ENCODE results near the gene ZCRB1.
"Not testable (repeated sequence)": the region's sequence is repeated elsewhere in the genome, so short reads cannot be mapped to it uniquely, and the experiment has no call there.

ZCRB1 gene

GRCh38 chr12:42349119-42350020, 23.5 kb upstream of the ZCRB1 start:
- H3K4me3 ChIP-seq (ENCODE audit: low read depth, low read length); H3K9me3 ChIP-seq (ENCODE audit: control insufficient read depth, insufficient read depth, low read depth, low read length); H3K27ac ChIP-seq (ENCODE audit: extremely low read depth, low read depth, low read length); H3K4me1 ChIP-seq (ENCODE audit: control insufficient read depth, insufficient read depth, low read length); POLR2A ChIA-PET: not testable (repeated sequence)
- TF ChIP-seq KLF1 (tag by site-specific recombination; IDR thresholded peaks at IDR 0.05) (peak; percentile 76), ZNF449 (tag by site-specific recombination; IDR thresholded peaks at IDR 0.05) (peak; percentile 82), PRDM10 (tag by site-specific recombination; IDR thresholded peaks at IDR 0.05) (peak; percentile 49; the same call in 1 of the 2 replicates), PRDM6 (tag by site-specific recombination; IDR thresholded peaks at IDR 0.05) (0 out of 2 replicates have a peak, but pooled peaks have one; percentile 24), WT1 (tag by site-specific recombination; IDR thresholded peaks at IDR 0.05) (peak; percentile 66), ZNF335 (tag by site-specific recombination; conservative IDR thresholded peaks at IDR 0.05) (peak; percentile 41; the same call in 1 of the 2 replicates)
- H3K36me3 ChIP-seq (ENCODE audit: control insufficient read depth in 2 of 2, insufficient read depth in 1 of 2, low read length in 2 of 2): peaks cover 7 to 14% of the 10 kb centered on the region in 2 experiments; a peak in 2 of 3 replicates
- CTCF ChIA-PET: interaction anchor here (0.5 to 1.0 kb wide), 2 partner anchors 17 to 102 kb away, joined by 3 read pairs; no protein-coding TSS in a partner anchor

- no peak overlapping the region for H3K4me3 ChIP-seq (ENCODE audit: low read depth, low read length)
- POLR2A ChIA-PET: no interaction called here
- H3K36me3 ChIP-seq (ENCODE audit: control insufficient read depth in 2 of 2, insufficient read depth in 1 of 2, low read length in 2 of 2): peaks cover 0 to 3% of the 10 kb centered on the region in 2 experiments; a peak in 2 of 3 replicates
- H3K27ac ChIP-seq (ENCODE audit: extremely low read depth, low read depth, low read length): no peak overlapping the region
- peaks cover 4% of the 10 kb centered on the region; the same call in 1 of the 2 replicates for H3K4me1 ChIP-seq (ENCODE audit: control insufficient read depth, insufficient read depth, low read length)
- TF ChIP-seq ZNF202 (tag by site-specific recombination; IDR thresholded peaks at IDR 0.05; ENCODE audit: borderline replicate concordance): no peak
- 0 out of 2 replicates have a peak, but pooled peaks have one; percentile 16 for TF ChIP-seq SCRT2 (tag by site-specific recombination; IDR thresholded peaks at IDR 0.05)
- H3K9me3 ChIP-seq (ENCODE audit: control insufficient read depth, insufficient read depth, low read depth, low read length): no peaks in the 10 kb centered on the region
- CTCF ChIA-PET: interaction anchor here (1.6 kb wide), 1 partner anchor 15 kb away, joined by 5 read pairs; no protein-coding TSS in a partner anchor
Measured at GRCh38 chr12:42346403-42347002, 20.6 kb upstream of the ZCRB1 start.

GRCh38 chr12:42343721-42344120, 17.8 kb upstream of the ZCRB1 start:
- peaks cover 0 to 10% of the 10 kb centered on the region in 2 experiments; a peak in 2 of 3 replicates for H3K36me3 ChIP-seq (ENCODE audit: control insufficient read depth in 2 of 2, insufficient read depth in 1 of 2, low read length in 2 of 2)
- no peaks in the 10 kb centered on the region for H3K4me1 ChIP-seq (ENCODE audit: control insufficient read depth, insufficient read depth, low read length)
- TF ChIP-seq ZNF18 (tag by site-specific recombination; IDR thresholded peaks at IDR 0.05): no peak
- peak; percentile 28; the same call in 1 of the 2 replicates for TF ChIP-seq PRDM6 (tag by site-specific recombination; IDR thresholded peaks at IDR 0.05)
- TF ChIP-seq PRDM1 (tag by site-specific recombination; IDR thresholded peaks at IDR 0.05): peak; percentile 58
- peak; percentile 78 for TF ChIP-seq SCRT2 (tag by site-specific recombination; IDR thresholded peaks at IDR 0.05)
- TF ChIP-seq ZNF214 (tag by site-specific recombination; IDR thresholded peaks at IDR 0.05; ENCODE audit: borderline replicate concordance): no peak
- TF ChIP-seq ZNF544 (tag by site-specific recombination; IDR thresholded peaks at IDR 0.05): no peak
- TF ChIP-seq ZNF501 (tag by site-specific recombination; IDR thresholded peaks at IDR 0.05): no peak
- 0 out of 2 replicates have a peak, but pooled peaks have one; percentile 37 for TF ChIP-seq SCRT1 (tag by site-specific recombination; IDR thresholded peaks at IDR 0.05; ENCODE audit: borderline replicate concordance)
- H3K4me3 ChIP-seq (ENCODE audit: low read depth, low read length): no peak overlapping the region
- H3K9me3 ChIP-seq (ENCODE audit: control insufficient read depth, insufficient read depth, low read depth, low read length): no peaks in the 10 kb centered on the region
- POLR2A ChIA-PET: no interaction called here
- H3K27ac ChIP-seq (ENCODE audit: extremely low read depth, low read depth, low read length): no peak overlapping the region
- CTCF ChIA-PET: interaction anchor here (0.5 to 1.8 kb wide), 4 partner anchors 10 to 118 kb away, joined by 3 to 4 read pairs (median 4); no protein-coding TSS in a partner anchor
